ENCODE measurements around the gene LCAT. TPM values are rescaled to one million over a fixed set of nuclear protein-coding genes. Genes with fewer than 3 reads are reported as not detected.

LCAT gene
- total RNA-seq, 1 donor from 2014 or later: 17.0 TPM

- ChIA-PET CTCF (interaction anchor here (0.6 to 1.6 kb wide), 3 partner anchors 9 to 141 kb away, joined by 3 to 8 read pairs (median 3); no protein-coding TSS in a partner anchor), POLR2A (interaction anchor here (0.6 to 1.9 kb wide), 9 partner anchors 20 to 371 kb away, joined by 3 to 15 read pairs (median 3); partner anchors contain the start of genes DDX28, DUS2, GFOD2 and NFATC3)
- peak within 1 kb of the TSS; percentile 86 for H3K27ac Mint-ChIP-seq
- H3K27me3 Mint-ChIP-seq: no peaks in the 10 kb centered on the region
- intact Hi-C loops (cut with micrococcal nuclease): loop anchor here (1.0 to 2.0 kb wide), 8 partner anchors 20 to 192 kb away; partner anchors contain the start of genes DDX28, DUS2, EDC4 and NFATC3
- DNase-seq (peak; percentile 80), ATAC-seq (ENCODE audit: low read depth) (peak; percentile 99)
- peaks cover 8% of the 10 kb centered on the region for H3K36me3 Mint-ChIP-seq (ENCODE audit: low read depth)
- TF ChIP-seq CTCF (IDR thresholded peaks at IDR 0.05): no peak
- H3K4me3 Mint-ChIP-seq: peak within 1 kb of the TSS; percentile 94
- peaks cover 31% of the 10 kb centered on the region for H3K4me1 Mint-ChIP-seq
- H3K9me3 Mint-ChIP-seq: no peaks in the 10 kb centered on the region
Measured at GRCh38 chr16:67892899-67893742, 50.8 kb downstream of the LCAT start, which contains the start of gene PSKH1. Gene PSKH1, plus strand, starts transcription at chr16:67893254. Its CDS starts 15,496 bp downstream, at chr16:67908750.

GRCh38 chr16:67892375-67892774 is 51.5 kb downstream of the LCAT start:
- intact Hi-C loops (cut with micrococcal nuclease): loop anchor here (2.0 kb wide), 3 partner anchors 20 to 192 kb away; partner anchors contain the start of genes EDC4, NFATC3 and SLC12A4
- Mint-ChIP-seq H3K9me3 (no peaks in the 10 kb centered on the region), H3K4me1 (peaks cover 28% of the 10 kb centered on the region), H3K27me3 (no peaks in the 10 kb centered on the region), H3K4me3 (peak overlapping the region; percentile 84), H3K27ac (peak overlapping the region; percentile 77), H3K36me3 (ENCODE audit: low read depth) (peaks cover 8% of the 10 kb centered on the region)
- POLR2A ChIA-PET: interaction anchor here (0.6 to 1.9 kb wide), 7 partner anchors 19 to 370 kb away, joined by 3 to 15 read pairs (median 3); partner anchors contain the start of genes GFOD2, NFATC3, PSMB10 and RANBP10
- no peak for ATAC-seq (ENCODE audit: low read depth)
- CTCF ChIA-PET: interaction anchor here (0.6 to 1.6 kb wide), 3 partner anchors 8 to 165 kb away, joined by 3 to 8 read pairs (median 3); no protein-coding TSS in a partner anchor
- no peak for TF ChIP-seq CTCF (IDR thresholded peaks at IDR 0.05)
- DNase-seq: no peak

Other genes with a start within 250 kb of the LCAT start
- 9.7 and 12.6 TPM in 2 replicates for gene GFOD2, start 224.8 kb downstream of the LCAT start, total RNA-seq
- 25.2 and 30.6 TPM in 2 replicates for gene RANBP10, start 137.6 kb downstream of the LCAT start, total RNA-seq
- 1.2 and 1.9 TPM in 2 replicates for gene TSNAXIP1, start 137.2 kb downstream of the LCAT start, total RNA-seq
- 24.2 and 24.9 TPM in 2 replicates for gene THAP11, start 101.8 kb downstream of the LCAT start, total RNA-seq
- gene NUTF2, start 97.2 kb downstream of the LCAT start, total RNA-seq: 99.0 and 99.7 TPM in 2 replicates
- 50.7 and 54.2 TPM in 2 replicates for gene CENPT, start 96.4 kb downstream of the LCAT start, total RNA-seq
- gene EDC4, start 71.1 kb downstream of the LCAT start, total RNA-seq: 71.5 TPM in 2 replicates
- 0.69 and 1.4 TPM in 2 replicates for gene NRN1L, start 59.2 kb downstream of the LCAT start, total RNA-seq
- gene PSKH1, start 50.9 kb downstream of the LCAT start, total RNA-seq: 19.2 and 22.0 TPM in 2 replicates
- gene CTRL, start 12.3 kb downstream of the LCAT start, total RNA-seq: 4.1 and 6.2 TPM in 2 replicates
- gene PSMB10, start 7.3 kb downstream of the LCAT start, total RNA-seq: 202 and 232 TPM in 2 replicates
- gene SLC12A4, start 24.5 kb upstream of the LCAT start, total RNA-seq: 24.6 and 37.9 TPM in 2 replicates
- gene DPEP3, start 36.4 kb upstream of the LCAT start, total RNA-seq: 0.29 and 0.38 TPM in 2 replicates
- gene DPEP2, start 55.4 kb upstream of the LCAT start, total RNA-seq: 10.5 and 13.8 TPM in 2 replicates
- gene DPEP2NB, start 71.8 kb upstream of the LCAT start, total RNA-seq: not detected in 2 replicates
- gene DDX28, start 79.1 kb upstream of the LCAT start, total RNA-seq: 19.2 and 19.7 TPM in 2 replicates
- gene DUS2, start 79.2 kb upstream of the LCAT start, total RNA-seq: 54.2 and 62.0 TPM in 2 replicates
- 64.8 and 72.0 TPM in 2 replicates for gene NFATC3, start 141.2 kb upstream of the LCAT start, total RNA-seq

Measured in activated B cell treated with CpG ODN at 0.5 μM for 24 hours (primary cell).